AG04450 (cell line): Measurements from ENCODE around the gene DCLK1. TPM values are rescaled to one million over a fixed set of nuclear protein-coding genes. Genes with fewer than 3 reads are reported as not detected.
A peak's percentile ranks its signal among the peaks of the same experiment; 100 is the strongest.

Source experiments
- CTCF ChIA-PET: fragments of 300-600, 350-600 bp; formaldehyde crosslinking; extraction: SDS; loops from one replicate; lab custom pipeline; 2022; ENCODE audit warnings: antibody characterized with exemption, inconsistent platforms; lab: Charles Lee
- POLR2A ChIA-PET: fragments of 350-600 bp; formaldehyde crosslinking; extraction: SDS; loops from one replicate; lab custom pipeline; 2021; ENCODE audit warnings: antibody characterized with exemption, inconsistent platforms; lab: Yijun Ruan, JAX
- DNase-seq: peaks from one replicate; pipeline ENCODE4 v3.0.0-alpha.2; 2011; ENCODE audit warnings: low read depth, low spot score
- H3K27ac ChIP-seq: one replicate; pipeline ENCODE4 v1.5.1; 2012; ENCODE audit warnings: low read depth, low read length, control low read depth
- H3K27me3 ChIP-seq: one replicate; pipeline ENCODE4 v1.6.0; 2012; ENCODE audit warnings: low read length; ENCODE audit not compliant: control insufficient read depth, insufficient read depth
- H3K4me3 ChIP-seq: 2 replicates; pipeline ENCODE4 v1.5.1; 2011; ENCODE audit warnings: mild to moderate bottlenecking, low read depth, low read length, control low read depth
- H3K9me3 ChIP-seq: 2 replicates; pipeline ENCODE4 v1.5.1; 2012; ENCODE audit warnings: low read length; ENCODE audit not compliant: control insufficient read depth, insufficient read depth
- polyA plus RNA-seq: library from polyadenylated mRNA; depleted of rRNA; stranded (reverse); fragments of >200 nt; gene quantifications from 2 replicates; pipeline ENCODE4 v1.2.3, GENCODE V29; 2011
- TF ChIP-seq, protein P1 (sequence below): IDR thresholded peaks from 2 replicates; pipeline ENCODE4 v1.5.1; 2011; ENCODE audit warnings: low read depth, low read length, control low read depth, inconsistent platforms

Gene DCLK1
- polyA plus RNA-seq, 1 experiment = not detected

GRCh38 chr13:35781036-35782000 is 349.9 kb downstream of the DCLK1 start:
- TF ChIP-seq, protein P1, sequence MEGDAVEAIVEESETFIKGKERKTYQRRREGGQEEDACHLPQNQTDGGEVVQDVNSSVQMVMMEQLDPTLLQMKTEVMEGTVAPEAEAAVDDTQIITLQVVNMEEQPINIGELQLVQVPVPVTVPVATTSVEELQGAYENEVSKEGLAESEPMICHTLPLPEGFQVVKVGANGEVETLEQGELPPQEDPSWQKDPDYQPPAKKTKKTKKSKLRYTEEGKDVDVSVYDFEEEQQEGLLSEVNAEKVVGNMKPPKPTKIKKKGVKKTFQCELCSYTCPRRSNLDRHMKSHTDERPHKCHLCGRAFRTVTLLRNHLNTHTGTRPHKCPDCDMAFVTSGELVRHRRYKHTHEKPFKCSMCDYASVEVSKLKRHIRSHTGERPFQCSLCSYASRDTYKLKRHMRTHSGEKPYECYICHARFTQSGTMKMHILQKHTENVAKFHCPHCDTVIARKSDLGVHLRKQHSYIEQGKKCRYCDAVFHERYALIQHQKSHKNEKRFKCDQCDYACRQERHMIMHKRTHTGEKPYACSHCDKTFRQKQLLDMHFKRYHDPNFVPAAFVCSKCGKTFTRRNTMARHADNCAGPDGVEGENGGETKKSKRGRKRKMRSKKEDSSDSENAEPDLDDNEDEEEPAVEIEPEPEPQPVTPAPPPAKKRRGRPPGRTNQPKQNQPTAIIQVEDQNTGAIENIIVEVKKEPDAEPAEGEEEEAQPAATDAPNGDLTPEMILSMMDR = no peak
- POLR2A ChIA-PET = no interaction called here
- CTCF ChIA-PET = interaction anchor here (2.1 kb wide), 1 partner anchor 8 kb away, joined by 18 read pairs; no protein-coding TSS in a partner anchor
- Histone ChIP-seq H3K4me3 (no peak overlapping the region), H3K27ac (no peak overlapping the region), H3K9me3 (no peaks in the 10 kb centered on the region), H3K27me3 (no peaks in the 10 kb centered on the region)
- no peak for DNase-seq

DNA sequence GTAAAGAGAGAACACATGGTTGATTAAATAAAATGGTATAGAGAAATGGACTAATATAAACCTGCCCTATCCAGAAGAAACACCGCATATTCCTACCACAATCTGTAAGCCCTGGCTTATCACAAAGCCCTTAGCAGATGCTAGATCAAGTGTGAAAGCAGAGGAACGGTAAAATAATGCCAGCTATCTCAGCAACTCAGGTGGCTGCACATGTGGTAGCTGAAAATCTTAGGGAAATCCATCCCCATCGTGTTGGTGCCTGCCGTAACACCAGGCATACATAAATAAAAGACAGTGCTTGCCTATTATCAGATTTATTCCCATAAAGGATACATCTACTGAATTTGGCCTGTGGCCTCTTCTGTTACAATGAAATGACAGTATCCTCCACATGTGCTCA is 350.6 kb downstream of the DCLK1 start:
- TF ChIP-seq, protein P1 = no peak
- POLR2A ChIA-PET = no interaction called here
- DNase-seq = no peak
- CTCF ChIA-PET = interaction anchor here (2.1 kb wide), 1 partner anchor 8 kb away, joined by 18 read pairs; no protein-coding TSS in a partner anchor
- H3K4me3 ChIP-seq = no peak overlapping the region
- no peaks in the 10 kb centered on the region for H3K27me3 ChIP-seq
- H3K27ac ChIP-seq = no peak overlapping the region
- no peaks in the 10 kb centered on the region for H3K9me3 ChIP-seq

- TF ChIP-seq, protein P1 = no peak
- ChIA-PET CTCF (interaction anchor here (1.4 to 2.3 kb wide), 3 partner anchors 16 to 182 kb away, joined by 4 to 19 read pairs (median 5); no protein-coding TSS in a partner anchor), POLR2A (interaction anchor here (1.1 to 1.4 kb wide), 2 partner anchors 49 to 71 kb away, joined by 3 to 8 read pairs; no protein-coding TSS in a partner anchor)
- Histone ChIP-seq H3K27me3 (no peaks in the 10 kb centered on the region), H3K4me3 (no peak overlapping the region), H3K27ac (peak overlapping the region; percentile 66), H3K9me3 (no peaks in the 10 kb centered on the region)
- peak; percentile 79 for DNase-seq
Observed at GRCh38 chr13:35771898-35772297, 359.3 kb downstream of the DCLK1 start.

GRCh38 chr13:35770756-35771297 is 360.4 kb downstream of the DCLK1 start:
- ChIA-PET CTCF (interaction anchor here (1.5 to 2.3 kb wide), 2 partner anchors 17 to 18 kb away, joined by 4 to 19 read pairs; no protein-coding TSS in a partner anchor), POLR2A (no interaction called here)
- Histone ChIP-seq H3K27ac (no peak overlapping the region), H3K4me3 (no peak overlapping the region), H3K9me3 (no peaks in the 10 kb centered on the region), H3K27me3 (no peaks in the 10 kb centered on the region)
- TF ChIP-seq, protein P1 = no peak
- no peak for DNase-seq
